H9 (cell line): ENCODE results near the gene RGS13. TPM values are rescaled to one million over a fixed set of nuclear protein-coding genes. Genes with fewer than 3 reads are reported as not detected.
"Not testable (repeated sequence)": the region's sequence is repeated elsewhere in the genome, so short reads cannot be mapped to it uniquely, and the experiment has no call there.

Source experiments
- DNase-seq: peaks from one replicate; pipeline ENCODE4 v3.0.0-alpha.2; 2017
- H2AFZ ChIP-seq: one replicate; pipeline ENCODE4 v1.6.1; 2013; ENCODE audit warnings: mild to moderate bottlenecking, low read length, control low read depth, moderate library complexity
- H2AK5ac ChIP-seq: 2 replicates; pipeline ENCODE4 v1.6.1; 2013; ENCODE audit warnings: low read length, control low read depth, mixed read lengths; ENCODE audit not compliant: insufficient read length
- H2BK120ac ChIP-seq: one replicate; pipeline ENCODE4 v1.6.1; 2013; ENCODE audit warnings: low read depth, mild to moderate bottlenecking, low read length, control low read depth, inconsistent platforms; ENCODE audit not compliant: poor library complexity, severe bottlenecking
- H2BK12ac ChIP-seq: 2 replicates; pipeline ENCODE4 v1.6.1; 2013; ENCODE audit warnings: low read length, control low read depth, mixed read lengths, low read depth; ENCODE audit not compliant: insufficient read length
- H2BK15ac ChIP-seq: 2 replicates; pipeline ENCODE4 v1.6.1; 2013; ENCODE audit warnings: low read depth, low read length, control low read depth
- H2BK20ac ChIP-seq: one replicate; pipeline ENCODE4 v1.6.1; 2013; ENCODE audit warnings: low read depth, mild to moderate bottlenecking, low read length, control low read depth, inconsistent platforms; ENCODE audit not compliant: poor library complexity, severe bottlenecking
- H2BK5ac ChIP-seq: 2 replicates; pipeline ENCODE4 v1.6.1; 2013; ENCODE audit warnings: low read length, control low read depth, mixed read lengths; ENCODE audit not compliant: insufficient read length
- H3K14ac ChIP-seq: 2 replicates; pipeline ENCODE4 v1.6.1; 2013; ENCODE audit warnings: low read length, control low read depth; ENCODE audit not compliant: insufficient read depth
- H3K18ac ChIP-seq: 2 replicates; pipeline ENCODE4 v1.6.1; 2013; ENCODE audit warnings: low read depth, mild to moderate bottlenecking, mixed read lengths, low read length, control low read depth; ENCODE audit not compliant: insufficient read length
- H3K23ac ChIP-seq: 2 replicates; pipeline ENCODE4 v1.6.1; 2013; ENCODE audit warnings: low read length, control low read depth, mixed read lengths, low read depth; ENCODE audit not compliant: insufficient read length
- H3K23me2 ChIP-seq: 2 replicates; pipeline ENCODE4 v1.6.1; 2013; ENCODE audit warnings: low read depth, mild to moderate bottlenecking, mixed read lengths, low read length, control low read depth; ENCODE audit not compliant: insufficient read length, poor library complexity, severe bottlenecking
- H3K27ac ChIP-seq: 2 replicates; pipeline ENCODE4 v1.5.1; 2013; ENCODE audit warnings: low read length, control low read depth, mixed read lengths, low read depth; ENCODE audit not compliant: insufficient read length
- H3K27me3 ChIP-seq: 2 replicates; pipeline ENCODE4 v1.6.1; 2013; ENCODE audit warnings: low read length, control low read depth, inconsistent platforms; ENCODE audit not compliant: insufficient read depth
- H3K4ac ChIP-seq: 2 replicates; pipeline ENCODE4 v1.6.1; 2013; ENCODE audit warnings: low read depth, mild to moderate bottlenecking, control low read depth, inconsistent platforms, low read length, moderate library complexity
- H3K4me1 ChIP-seq: 2 replicates; pipeline ENCODE4 v1.6.1; 2013; ENCODE audit warnings: low read length, control low read depth, inconsistent platforms; ENCODE audit not compliant: insufficient read depth
- H3K4me2 ChIP-seq: 2 replicates; pipeline ENCODE4 v1.6.1; 2013; ENCODE audit warnings: low read length, control low read depth, mixed read lengths; ENCODE audit not compliant: insufficient read length, insufficient read depth
- H3K56ac ChIP-seq: 2 replicates; pipeline ENCODE4 v1.6.1; 2013; ENCODE audit warnings: low read depth, mild to moderate bottlenecking, mixed read lengths, low read length, control low read depth; ENCODE audit not compliant: insufficient read length
- H3K79me1 ChIP-seq: 2 replicates; pipeline ENCODE4 v1.6.1; 2013; ENCODE audit warnings: low read depth, mild to moderate bottlenecking, moderate library complexity, low read length, control low read depth, inconsistent platforms; ENCODE audit not compliant: insufficient read depth, poor library complexity, severe bottlenecking
- H3K79me2 ChIP-seq: 2 replicates; pipeline ENCODE4 v1.6.1; 2013; ENCODE audit warnings: low read length, control low read depth, inconsistent platforms; ENCODE audit not compliant: insufficient read depth
- H3K9ac ChIP-seq: 2 replicates; pipeline ENCODE4 v1.6.1; 2013; ENCODE audit warnings: low read length, control low read depth, mixed read lengths; ENCODE audit not compliant: insufficient read length; ENCODE audit errors: extremely low read depth
- H3K9me3 ChIP-seq: one replicate; pipeline ENCODE4 v1.6.1; 2013; ENCODE audit warnings: low read depth, low read length, inconsistent platforms; ENCODE audit not compliant: control insufficient read depth
- H3T11ph ChIP-seq: one replicate; pipeline ENCODE4 v1.6.1; 2013; ENCODE audit warnings: mild to moderate bottlenecking, low read length, control low read depth, inconsistent platforms
- H4K20me1 ChIP-seq: one replicate; pipeline ENCODE4 v1.6.1; 2013; ENCODE audit not compliant: control insufficient read depth, insufficient read length, insufficient read depth
- H4K5ac ChIP-seq: 2 replicates; pipeline ENCODE4 v1.6.1; 2013; ENCODE audit warnings: low read depth, mild to moderate bottlenecking, mixed read lengths, low read length, control low read depth; ENCODE audit not compliant: insufficient read length
- H4K8ac ChIP-seq: replicated peaks from 2 replicates; pipeline ENCODE4 v1.6.1; 2013; ENCODE audit warnings: low read length, control low read depth, mixed read lengths, low read depth; ENCODE audit not compliant: insufficient read length
- H4K91ac ChIP-seq: 2 replicates; pipeline ENCODE4 v1.6.1; 2013; ENCODE audit warnings: low read depth, mild to moderate bottlenecking, moderate library complexity, mixed read lengths, low read length, control low read depth; ENCODE audit not compliant: insufficient read length
- H3K27ac Mint-ChIP-seq, 3 experiments: 2 replicates in 2 of 3; 3 replicates in 1 of 3; pipeline ENCODE4 v1.8.0; 2020 to 2021; ENCODE audit warnings: mixed read lengths in 3 of 3, mild to moderate bottlenecking in 1 of 3, moderate library complexity in 1 of 3
- H3K27me3 Mint-ChIP-seq: 2 replicates; pipeline ENCODE4 v1.8.0; 2021; ENCODE audit warnings: low read depth, mild to moderate bottlenecking, moderate library complexity, mixed read lengths
- H3K36me3 Mint-ChIP-seq, 3 experiments: 2 replicates in 2 of 3; 3 replicates in 1 of 3; pipeline ENCODE4 v1.8.0; 2020 to 2021; ENCODE audit warnings: low read depth in 3 of 3, mixed read lengths in 3 of 3; ENCODE audit not compliant: insufficient read depth in 1 of 3
- H3K4me1 Mint-ChIP-seq, 2 experiments: 2 replicates each; pipeline ENCODE4 v1.8.0; 2020; ENCODE audit warnings: mixed read lengths in 2 of 2
- H3K4me3 Mint-ChIP-seq, 2 experiments: 2 replicates in 1 of 2; 3 replicates in 1 of 2; pipeline ENCODE4 v1.8.0; 2020 to 2021; ENCODE audit warnings: mild to moderate bottlenecking in 2 of 2, mixed read lengths in 2 of 2, moderate library complexity in 1 of 2
- H3K9me3 Mint-ChIP-seq, 2 experiments: 2 replicates in 1 of 2; 3 replicates in 1 of 2; pipeline ENCODE4 v1.8.0; 2020; ENCODE audit warnings: mild to moderate bottlenecking in 2 of 2, mixed read lengths in 2 of 2, moderate library complexity in 1 of 2
- CTCF ChIP-seq: fragments of 200-600 bp; sonication (generic); conservative IDR thresholded peaks from 3 replicates; pipeline ENCODE4 v1.8.0; 2021; ENCODE audit warnings: antibody characterized with exemption, mild to moderate bottlenecking
- WGBS: extraction: QIAGEN DNeasy Blood & Tissue Kit; methylation state at CpG from one replicate; pipeline ENCODE4 v1.1.7; 2013; ENCODE audit warnings: missing lambda C conversion rate, low lambda C conversion rate, mixed read lengths; ENCODE audit not compliant: insufficient read length; ENCODE audit errors: extremely low coverage; 5-methylcytosine and 5-hydroxymethylcytosine counted together
- total RNA-seq: library from RNA; stranded (reverse); gene quantifications from 2 replicates; pipeline ENCODE4 v1.2.1, GENCODE V29; 2021

The RGS13 gene
- total RNA-seq, 1 experiment from 2014 or later, result not detected

GRCh38 chr1:192682335-192682734 lies 46.4 kb downstream of the RGS13 start:
- no peaks in the 10 kb centered on the region for H3K9me3 ChIP-seq
- H2AK5ac ChIP-seq, result no peak overlapping the region
- H3K4ac ChIP-seq, result no peak overlapping the region
- H2BK20ac ChIP-seq, result no peak overlapping the region
- no peaks in the 10 kb centered on the region for H3K27me3 ChIP-seq
- no peaks in the 10 kb centered on the region for H3K79me2 ChIP-seq
- no peak overlapping the region for H2BK120ac ChIP-seq
- H3K27ac Mint-ChIP-seq, result no peak overlapping the region
- no peaks in the 10 kb centered on the region for H3K27me3 Mint-ChIP-seq
- H3K9ac ChIP-seq, result no peak overlapping the region
- H3K23ac ChIP-seq, result no peak overlapping the region
- no peak overlapping the region for H4K91ac ChIP-seq
- no peak overlapping the region for H3K14ac ChIP-seq
- H4K8ac ChIP-seq, result no peak overlapping the region
- no peak overlapping the region for H3K4me3 Mint-ChIP-seq
- H2BK15ac ChIP-seq, result no peak overlapping the region
- peaks cover 0 to 12% (median 0%) of the 10 kb centered on the region in 3 experiments; a peak in 4 of 7 replicates for H3K36me3 Mint-ChIP-seq
- no peak overlapping the region for H3K18ac ChIP-seq
- H3T11ph ChIP-seq, result no peak overlapping the region
- H3K4me1 ChIP-seq, result no peaks in the 10 kb centered on the region
- no peak overlapping the region for H2AFZ ChIP-seq
- WGBS, result no CpG with 5 or more reads among the region's 1 CpG
- H4K20me1 ChIP-seq, result no peaks in the 10 kb centered on the region
- peaks cover 9 to 10% of the 10 kb centered on the region in 2 experiments; a peak in 4 of 5 replicates for H3K9me3 Mint-ChIP-seq
- no peak for TF ChIP-seq CTCF
- no peak overlapping the region for H3K27ac ChIP-seq
- no peak overlapping the region for H3K4me2 ChIP-seq
- no peak overlapping the region for H2BK12ac ChIP-seq
- no peak for DNase-seq
- H2BK5ac ChIP-seq, result no peak overlapping the region
- no peak overlapping the region for H3K56ac ChIP-seq
- no peaks in the 10 kb centered on the region for H3K23me2 ChIP-seq
- H4K5ac ChIP-seq, result no peak overlapping the region
- no peaks in the 10 kb centered on the region; a peak in 1 of 4 replicates for H3K4me1 Mint-ChIP-seq
- no peaks in the 10 kb centered on the region for H3K79me1 ChIP-seq

GRCh38 chr1:192683081-192683480 lies 47.1 kb downstream of the RGS13 start:
- H3K18ac ChIP-seq, H3K27me3 Mint-ChIP-seq, DNase-seq: not testable (repeated sequence)

More at GRCh38 chr1:192683081-192683480, 47.1 kb downstream of the RGS13 start:
- not testable (repeated sequence) for H2BK5ac ChIP-seq, H2BK12ac ChIP-seq, H4K20me1 ChIP-seq, H2BK20ac ChIP-seq, H3K27ac ChIP-seq, H4K5ac ChIP-seq, H3K27me3 ChIP-seq, H2AK5ac ChIP-seq, H3K79me2 ChIP-seq, H3T11ph ChIP-seq, H3K4me2 ChIP-seq, H2AFZ ChIP-seq, H3K27ac Mint-ChIP-seq, H3K4ac ChIP-seq, H4K8ac ChIP-seq, H3K23ac ChIP-seq, H3K9ac ChIP-seq, H3K23me2 ChIP-seq, H3K79me1 ChIP-seq, H2BK15ac ChIP-seq, H3K14ac ChIP-seq, H3K4me1 ChIP-seq, H2BK120ac ChIP-seq, H3K4me1 Mint-ChIP-seq, H4K91ac ChIP-seq, H3K9me3 Mint-ChIP-seq, H3K56ac ChIP-seq, H3K9me3 ChIP-seq, H3K4me3 Mint-ChIP-seq
- WGBS, result no CpG with 5 or more reads among the region's 4 CpGs
- H3K36me3 Mint-ChIP-seq, result peaks cover 0 to 18% (median 1%) of the 10 kb centered on the region in 3 experiments; a peak in 5 of 7 replicates
